Measurements from ENCODE around the gene GPR63.

GRCh38 chr6:96816301-96816817 lies 20.9 kb downstream of the GPR63 start:
- TF ChIP-seq, protein P1, sequence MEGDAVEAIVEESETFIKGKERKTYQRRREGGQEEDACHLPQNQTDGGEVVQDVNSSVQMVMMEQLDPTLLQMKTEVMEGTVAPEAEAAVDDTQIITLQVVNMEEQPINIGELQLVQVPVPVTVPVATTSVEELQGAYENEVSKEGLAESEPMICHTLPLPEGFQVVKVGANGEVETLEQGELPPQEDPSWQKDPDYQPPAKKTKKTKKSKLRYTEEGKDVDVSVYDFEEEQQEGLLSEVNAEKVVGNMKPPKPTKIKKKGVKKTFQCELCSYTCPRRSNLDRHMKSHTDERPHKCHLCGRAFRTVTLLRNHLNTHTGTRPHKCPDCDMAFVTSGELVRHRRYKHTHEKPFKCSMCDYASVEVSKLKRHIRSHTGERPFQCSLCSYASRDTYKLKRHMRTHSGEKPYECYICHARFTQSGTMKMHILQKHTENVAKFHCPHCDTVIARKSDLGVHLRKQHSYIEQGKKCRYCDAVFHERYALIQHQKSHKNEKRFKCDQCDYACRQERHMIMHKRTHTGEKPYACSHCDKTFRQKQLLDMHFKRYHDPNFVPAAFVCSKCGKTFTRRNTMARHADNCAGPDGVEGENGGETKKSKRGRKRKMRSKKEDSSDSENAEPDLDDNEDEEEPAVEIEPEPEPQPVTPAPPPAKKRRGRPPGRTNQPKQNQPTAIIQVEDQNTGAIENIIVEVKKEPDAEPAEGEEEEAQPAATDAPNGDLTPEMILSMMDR (IDR thresholded peaks at IDR 0.05) = no peak
- TF ChIP-seq POLR2A (IDR thresholded peaks at IDR 0.05) = no peak

Measured in body of pancreas (tissue), 4 donors.